DMS53 treated with DMSO at 0.1 percent for 48 hours (cell line): ENCODE data around the gene BZW2.
A peak's percentile ranks its signal among the peaks of the same experiment; 100 is the strongest.

Experiments used
- DNase-seq: peaks from one replicate; lab custom pipeline; 2025; ENCODE audit not compliant: unreplicated experiment; lab: John Stamatoyannopoulos, UW

BZW2 gene

GRCh38 chr7:16645593-16646471 is at the start of gene BZW2, which contains the start of gene ANKMY2:
Gene BZW2, plus strand, starts transcription at chr7:16646181. Its CDS starts 19,263 bp downstream, at chr7:16665444.
Gene ANKMY2, minus strand, starts transcription at chr7:16645754. Its CDS starts 181 bp downstream, at chr7:16645573.
- peak; percentile 93 for DNase-seq

DNA sequence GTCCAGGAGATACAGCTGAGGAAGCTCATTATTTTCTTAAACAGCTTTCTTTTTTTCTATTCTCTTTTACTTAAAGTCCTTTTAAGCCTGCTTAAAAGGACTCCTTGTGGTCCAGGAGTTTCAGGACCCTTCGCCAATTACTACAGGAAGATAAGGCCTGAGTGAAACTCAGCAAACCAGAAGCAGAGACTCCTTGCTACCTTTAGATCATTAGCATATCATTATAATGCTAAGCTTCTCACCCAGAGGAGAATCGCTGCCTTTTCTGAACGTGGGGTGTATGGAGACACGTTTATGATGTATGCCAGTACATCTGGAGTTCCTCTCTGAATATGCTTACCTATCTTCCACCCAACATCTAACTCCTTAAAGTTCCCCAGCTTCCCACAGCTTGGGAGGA is 48.0 kb upstream of the BZW2 start:
- no peak for DNase-seq

- peak; percentile 79 for DNase-seq
These were observed 46.1 kb upstream of the BZW2 start for GRCh38 chr7:16599860-16600259.

DNA sequence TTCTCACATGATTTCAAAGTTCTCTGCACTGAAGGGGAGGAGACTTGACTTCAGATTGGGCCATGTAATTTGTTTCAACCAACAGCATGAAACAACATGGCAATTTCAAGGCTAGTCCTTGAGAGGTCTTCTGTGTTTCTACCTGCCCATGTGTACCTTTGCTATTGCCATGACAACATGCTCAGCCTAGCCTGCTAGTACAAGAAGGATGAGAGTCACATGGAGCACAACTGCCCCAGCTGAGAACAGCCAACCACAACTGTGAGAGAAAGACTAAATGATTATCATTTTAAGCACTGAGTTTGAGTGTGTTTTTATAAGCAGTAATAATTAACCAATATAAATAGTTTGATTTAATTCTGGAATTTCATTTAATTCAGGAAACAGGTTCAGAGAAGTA is 42.3 kb upstream of the BZW2 start:
- DNase-seq, result no peak

GRCh38 chr7:16604054-16604453 is 41.9 kb upstream of the BZW2 start:
- no peak for DNase-seq

DNA sequence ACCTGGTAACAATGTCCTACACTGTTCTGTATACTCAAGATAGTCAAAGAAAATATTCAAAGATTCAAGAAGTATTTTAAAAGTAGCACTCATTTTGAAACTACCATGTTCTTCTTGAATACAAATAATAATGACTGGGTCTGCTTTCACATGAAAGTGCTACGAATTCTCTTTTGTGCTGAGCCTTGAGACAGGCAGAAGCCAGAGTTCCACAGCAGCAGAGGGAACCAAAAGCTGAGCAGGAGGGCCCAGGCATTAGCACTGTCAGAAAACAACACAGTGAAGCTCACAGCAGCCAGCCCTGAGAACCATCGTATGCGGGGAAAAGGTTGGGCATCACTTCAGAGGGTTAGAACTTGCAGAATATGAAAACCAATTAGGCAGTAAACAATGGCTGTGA is 39.3 kb upstream of the BZW2 start:
- DNase-seq, result no peak

DNA sequence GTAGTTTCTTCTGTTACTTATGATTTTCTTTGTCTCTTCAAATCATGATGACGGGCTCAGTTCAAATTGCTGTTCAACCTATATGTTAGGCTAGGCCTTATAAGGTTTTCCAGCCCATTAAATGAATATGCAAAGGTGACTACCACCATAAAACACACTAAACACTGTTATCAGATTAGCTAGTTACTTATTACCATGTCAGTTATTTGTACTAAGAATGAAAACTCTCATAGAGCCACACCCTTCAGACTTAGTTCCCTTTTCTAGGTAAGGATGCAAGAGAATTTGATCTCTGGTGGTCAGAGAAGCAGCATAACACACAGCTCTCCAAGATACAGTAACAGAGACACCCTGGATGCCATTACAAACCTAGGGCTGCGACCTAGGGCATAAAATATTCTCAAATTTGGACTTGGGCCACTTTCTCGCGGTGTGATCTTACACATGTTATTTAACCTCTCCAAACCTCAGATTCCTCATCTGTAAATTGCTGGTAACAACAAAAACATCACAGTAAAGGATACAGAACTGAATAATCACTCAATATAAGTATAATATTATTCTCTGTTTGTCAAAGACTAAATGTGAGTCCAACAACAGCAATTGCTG is 36.0 kb upstream of the BZW2 start:
- DNase-seq, result no peak

- no peak for DNase-seq
These were observed 34.3 kb upstream of the BZW2 start for GRCh38 chr7:16611711-16612110.

GRCh38 chr7:16615228-16615627 is 30.8 kb upstream of the BZW2 start:
- DNase-seq, result no peak

DNA sequence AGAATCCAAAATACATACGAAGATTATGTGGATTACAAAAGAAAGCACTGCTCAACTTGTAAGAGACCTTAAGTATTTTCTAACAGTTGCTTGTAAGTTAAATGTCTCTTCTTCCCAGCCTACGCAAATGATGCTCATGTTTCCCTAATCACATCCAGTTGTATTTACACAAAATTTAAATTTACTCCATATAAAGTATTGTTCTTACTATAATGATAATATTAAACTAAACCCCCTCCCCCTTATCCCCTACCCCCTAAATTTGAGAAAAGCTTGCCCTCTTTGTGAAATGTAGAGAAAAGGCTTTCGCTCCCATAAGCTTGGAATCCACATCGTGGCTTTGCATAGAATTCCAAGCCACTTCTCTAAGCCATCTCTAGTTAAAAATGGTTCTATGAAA is 29.9 kb upstream of the BZW2 start:
- no peak for DNase-seq

GRCh38 chr7:16616542-16616941 is 29.4 kb upstream of the BZW2 start:
- DNase-seq, result no peak

DNA sequence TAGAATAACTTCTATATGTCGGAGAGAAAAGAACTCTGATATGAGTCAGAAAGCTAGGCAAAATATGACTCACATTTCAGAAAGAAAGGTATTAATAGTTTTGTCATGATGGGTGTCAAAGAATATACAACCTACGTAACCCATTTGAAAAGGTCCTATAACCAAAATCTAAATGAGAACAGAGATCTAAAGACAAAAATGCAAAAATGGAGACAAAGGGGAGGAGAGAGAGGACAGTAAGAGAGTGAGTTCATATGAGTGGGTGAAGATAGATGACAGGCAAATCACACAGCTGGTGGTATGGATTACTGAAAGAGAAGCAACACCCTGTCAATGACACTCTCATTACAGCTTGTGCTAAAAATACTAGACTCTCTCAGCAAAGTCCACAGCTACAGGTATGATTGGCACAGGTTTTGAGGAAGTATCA is 26.0 kb upstream of the BZW2 start:
- DNase-seq, result no peak

DNA sequence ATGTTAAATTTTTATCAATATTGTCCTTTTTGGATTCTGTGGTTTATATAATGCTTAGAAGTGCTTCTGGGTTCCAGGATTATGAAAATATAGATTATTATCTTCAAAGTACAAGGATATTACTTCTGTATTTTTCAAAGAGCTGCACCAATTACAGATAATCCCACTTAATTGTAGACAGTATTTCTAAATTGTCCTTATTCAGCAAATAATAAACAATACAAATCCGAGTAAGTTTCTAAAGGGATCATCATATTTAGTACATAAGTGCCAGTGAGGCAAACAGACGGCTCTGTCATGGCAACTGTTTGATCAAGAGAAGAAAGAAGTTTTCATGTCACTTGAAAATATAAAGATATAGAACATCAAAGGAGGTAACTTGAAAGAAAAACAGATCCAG is 19.6 kb upstream of the BZW2 start:
- DNase-seq, result no peak

GRCh38 chr7:16627236-16627635 is 18.7 kb upstream of the BZW2 start:
- no peak for DNase-seq

GRCh38 chr7:16630654-16631053 is 15.3 kb upstream of the BZW2 start:
- no peak for DNase-seq

DNA sequence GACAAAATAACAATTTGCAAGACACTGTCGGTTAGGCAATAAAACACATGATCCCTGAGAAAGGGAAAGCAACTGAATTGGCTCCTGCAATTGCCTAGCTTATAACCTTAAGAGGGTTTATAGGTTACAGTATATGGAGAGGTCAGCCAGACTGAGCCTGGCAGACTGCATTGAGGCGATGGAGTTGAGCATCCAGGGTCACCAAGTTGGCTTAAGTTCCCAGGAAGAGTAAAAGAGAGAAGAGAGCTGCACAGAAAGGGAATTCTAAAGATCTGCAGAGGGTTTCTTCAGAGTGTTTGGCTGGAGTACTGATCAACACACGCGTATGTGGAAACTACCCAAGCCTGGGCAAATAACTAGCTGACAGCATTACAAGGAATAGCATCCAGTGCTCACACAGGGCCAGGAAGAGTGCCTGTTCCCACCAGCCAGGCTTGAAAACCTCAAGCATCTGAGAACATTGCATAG is 11.7 kb upstream of the BZW2 start:
- DNase-seq, result no peak

DNA sequence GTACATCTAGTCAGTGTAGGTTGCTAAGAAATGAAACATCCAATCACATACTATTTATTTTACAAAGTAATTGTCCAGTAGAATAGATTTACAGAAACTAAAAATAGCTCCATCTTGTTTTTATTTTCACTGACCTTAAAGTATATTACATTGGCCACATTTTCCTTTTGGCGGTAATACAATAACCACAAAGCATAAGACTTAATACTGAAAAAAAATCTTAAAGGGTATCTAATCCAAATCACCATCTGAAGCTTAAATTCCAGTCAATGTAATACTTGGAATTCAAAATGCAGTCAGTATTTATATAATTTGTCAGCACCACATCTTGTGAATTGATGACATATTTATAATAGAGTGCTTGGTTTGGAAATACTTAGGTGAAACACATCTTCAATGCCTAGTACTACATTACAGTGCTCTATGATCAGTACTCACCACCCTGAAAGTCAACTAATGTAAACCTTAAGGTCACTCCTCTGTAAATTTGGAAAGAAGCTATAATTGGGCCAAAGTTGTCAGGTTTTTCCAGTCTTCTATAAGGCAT is 9.4 kb upstream of the BZW2 start:
- no peak for DNase-seq

DNA sequence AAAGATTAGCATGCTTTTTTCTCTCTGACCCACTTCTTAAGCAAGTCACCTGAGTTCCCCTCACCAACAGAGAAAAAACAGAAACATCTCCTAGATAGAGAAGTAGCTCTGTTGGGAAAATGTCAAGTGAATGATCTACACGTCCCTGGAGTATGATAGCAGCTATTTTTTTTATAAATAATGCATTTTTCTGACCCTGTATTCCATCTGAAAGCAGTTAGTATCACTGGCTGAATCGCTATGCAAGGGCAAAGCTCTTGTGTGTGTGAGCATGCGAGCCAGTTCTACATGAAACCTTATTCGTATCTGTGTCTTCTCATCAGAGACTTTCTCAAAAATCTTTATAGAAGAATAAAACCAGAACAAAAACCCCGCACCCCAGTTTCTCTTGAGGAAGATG is 8.6 kb upstream of the BZW2 start:
- DNase-seq, result no peak

DNA sequence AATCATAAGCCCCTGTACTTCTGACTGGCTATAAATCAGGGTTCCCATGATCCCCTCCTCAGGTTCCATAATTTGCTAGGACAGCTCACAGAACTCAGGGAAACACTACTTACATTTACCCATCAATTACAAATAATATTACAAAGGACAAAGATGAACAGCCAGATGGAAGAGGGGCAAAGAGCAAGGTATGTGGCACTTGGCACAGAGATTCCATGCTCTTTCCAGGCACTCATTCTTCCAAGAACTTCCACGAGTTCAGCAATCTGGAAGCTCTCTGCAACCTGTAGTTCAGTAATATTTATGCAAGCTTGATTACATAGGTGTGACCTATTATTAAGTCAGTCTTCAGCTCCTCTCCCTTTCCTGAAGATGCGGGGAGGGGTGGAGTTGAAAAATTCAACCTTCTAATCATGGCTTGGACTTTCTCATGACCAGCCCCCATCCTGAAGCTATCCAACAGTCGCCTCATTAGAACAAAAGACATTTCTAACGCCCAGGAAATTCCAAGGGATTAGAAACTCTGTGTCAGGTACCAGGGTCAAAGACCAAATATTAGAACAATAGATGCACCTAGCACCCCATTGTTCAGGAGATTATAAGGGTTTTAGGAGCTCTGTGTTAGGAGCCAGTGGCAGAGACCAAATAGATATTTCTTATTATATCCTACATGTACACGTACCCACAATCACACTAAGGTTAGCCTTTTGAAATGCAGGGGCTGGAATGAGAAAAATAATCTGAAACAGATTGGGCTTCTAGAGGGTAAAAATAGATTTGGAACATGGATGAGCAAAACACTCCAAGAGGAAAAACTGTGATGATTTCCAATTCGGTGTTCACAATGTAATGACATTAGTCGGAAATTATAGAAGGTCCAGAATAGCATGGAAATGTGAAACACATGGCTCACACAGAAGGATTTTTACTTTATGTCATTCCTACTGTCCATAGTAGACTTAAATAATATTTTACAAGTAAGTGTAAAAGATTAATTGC is 7.4 kb upstream of the BZW2 start:
- DNase-seq, result no peak

DNA sequence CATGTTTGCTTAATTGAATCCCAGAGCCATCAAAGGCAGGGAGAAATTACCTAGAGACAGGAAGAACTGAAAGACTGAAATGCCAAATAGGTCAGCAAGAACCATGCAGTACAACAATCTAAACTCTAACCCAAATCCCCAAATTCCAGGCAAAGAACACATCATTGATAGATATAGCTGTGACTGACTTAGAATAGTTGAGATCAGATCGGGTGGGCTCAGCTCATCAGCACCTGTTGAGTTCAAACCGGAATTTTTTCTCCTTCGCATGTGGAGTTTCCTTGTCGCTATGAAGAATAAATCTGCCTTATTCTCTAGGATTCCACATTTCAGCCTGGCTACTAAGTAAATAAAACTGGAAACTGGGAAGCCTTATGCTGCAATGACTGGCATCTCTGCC is 1.8 kb upstream of the BZW2 start:
- DNase-seq, result no peak
